NT2/D1 (cell line): ENCODE data around the gene KCND3.
"Not testable (repeated sequence)": the region's sequence is repeated elsewhere in the genome, so short reads cannot be mapped to it uniquely, and the experiment has no call there.

Experiments used
- DNase-seq: peaks from one replicate; pipeline ENCODE4 v3.0.0-alpha.2; 2011; ENCODE audit warnings: low read depth, low spot score
- H3K27me3 ChIP-seq: 2 replicates; pipeline ENCODE4 v1.6.0; 2011; ENCODE audit warnings: mild to moderate bottlenecking; ENCODE audit not compliant: insufficient read length, insufficient read depth
- H3K36me3 ChIP-seq: 2 replicates; pipeline ENCODE4 v1.6.1; 2011; ENCODE audit warnings: mild to moderate bottlenecking, low read length, mixed read lengths; ENCODE audit not compliant: insufficient read depth, insufficient read length
- H3K4me1 ChIP-seq: 2 replicates; pipeline ENCODE4 v1.5.1; 2011; ENCODE audit not compliant: insufficient read depth, insufficient read length
- H3K4me3 ChIP-seq: 2 replicates; pipeline ENCODE4 v1.5.1; 2011; ENCODE audit warnings: low read depth; ENCODE audit not compliant: insufficient read length
- H3K9ac ChIP-seq: 2 replicates; pipeline ENCODE4 v1.6.0; 2011; ENCODE audit warnings: low read depth; ENCODE audit not compliant: insufficient read length
- H3K9me3 ChIP-seq: 2 replicates; pipeline ENCODE4 v1.5.1; 2011; ENCODE audit warnings: mild to moderate bottlenecking, low read length; ENCODE audit not compliant: insufficient read depth
- SUZ12 ChIP-seq: IDR thresholded peaks from 2 replicates; pipeline ENCODE4 v1.6.1; 2011; ENCODE audit not compliant: insufficient read length, insufficient read depth; ENCODE audit errors: extremely low read depth
- YY1 ChIP-seq: IDR thresholded peaks from 2 replicates; pipeline ENCODE4 v1.6.1; 2011; ENCODE audit not compliant: insufficient read length, insufficient read depth
- ZNF274 ChIP-seq: IDR thresholded peaks from 2 replicates; pipeline ENCODE4 v1.6.1; 2011; ENCODE audit warnings: mild to moderate bottlenecking, low read depth, low read length

KCND3 gene

GRCh38 chr1:111803951-111804350 lies 185.5 kb downstream of the KCND3 start:
- DNase-seq = no peak
- Histone ChIP-seq H3K27me3 (no peaks in the 10 kb centered on the region), H3K4me3 (no peak overlapping the region), H3K36me3 (no peaks in the 10 kb centered on the region), H3K9me3 (peaks cover 7% of the 10 kb centered on the region; the same call in 1 of the 2 replicates), H3K4me1 (no peaks in the 10 kb centered on the region), H3K9ac (no peak overlapping the region)
- TF ChIP-seq ZNF274 = no peak
- no peak for TF ChIP-seq SUZ12
- no peak for TF ChIP-seq YY1

DNA sequence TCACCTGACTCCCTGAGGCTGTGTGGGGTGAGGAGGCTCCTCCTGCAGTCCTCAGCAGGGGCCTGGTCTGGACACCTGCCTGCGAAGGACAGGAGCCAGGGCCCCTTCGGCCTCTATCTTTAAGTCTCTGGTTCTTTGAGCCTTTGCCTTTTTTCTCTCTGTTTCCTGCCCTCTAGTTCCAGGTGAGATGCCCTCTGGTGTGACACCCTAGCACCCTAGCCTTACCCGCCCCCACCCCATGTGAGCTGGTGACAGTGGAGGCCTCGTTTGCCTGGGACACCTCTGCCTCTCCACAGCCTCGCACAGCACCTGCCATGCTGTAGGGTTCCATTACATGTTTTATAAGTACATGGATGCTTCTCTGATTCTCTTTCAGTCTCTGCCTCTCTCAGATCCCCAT lies 186.5 kb downstream of the KCND3 start:
- Histone ChIP-seq H3K36me3 (no peaks in the 10 kb centered on the region), H3K4me1 (no peaks in the 10 kb centered on the region), H3K9me3 (peaks cover 11% of the 10 kb centered on the region; the same call in 1 of the 2 replicates), H3K4me3 (no peak overlapping the region), H3K27me3 (no peaks in the 10 kb centered on the region), H3K9ac (no peak overlapping the region)
- TF ChIP-seq SUZ12 (no peak), ZNF274 (no peak), YY1 (no peak)
- no peak for DNase-seq

- no peak overlapping the region for H3K4me3 ChIP-seq
- peaks cover 11% of the 10 kb centered on the region; the same call in 1 of the 2 replicates for H3K9me3 ChIP-seq
- DNase-seq = no peak
- H3K4me1 ChIP-seq = no peaks in the 10 kb centered on the region
- no peak for TF ChIP-seq ZNF274
- no peak for TF ChIP-seq SUZ12
- no peak for TF ChIP-seq YY1
- no peaks in the 10 kb centered on the region for H3K27me3 ChIP-seq
- no peak overlapping the region for H3K9ac ChIP-seq
- no peaks in the 10 kb centered on the region for H3K36me3 ChIP-seq
Observed at GRCh38 chr1:111802110-111802509, 187.4 kb downstream of the KCND3 start.

GRCh38 chr1:111801071-111801850 lies 188.2 kb downstream of the KCND3 start:
- H3K27me3 ChIP-seq = no peaks in the 10 kb centered on the region
- no peak overlapping the region for H3K4me3 ChIP-seq
- no peaks in the 10 kb centered on the region for H3K4me1 ChIP-seq
- TF ChIP-seq SUZ12 (no peak), ZNF274 (no peak), YY1 (no peak)
- H3K9ac ChIP-seq = no peak overlapping the region
- H3K36me3 ChIP-seq = no peaks in the 10 kb centered on the region
- DNase-seq = no peak
- peaks cover 11% of the 10 kb centered on the region; the same call in 1 of the 2 replicates for H3K9me3 ChIP-seq

GRCh38 chr1:111799722-111800121 lies 189.7 kb downstream of the KCND3 start:
- not testable (repeated sequence) for H3K4me3 ChIP-seq, H3K27me3 ChIP-seq, H3K4me1 ChIP-seq, H3K9ac ChIP-seq, DNase-seq, H3K36me3 ChIP-seq
- H3K9me3 ChIP-seq = peaks cover 11% of the 10 kb centered on the region; the same call in 1 of the 2 replicates

- H3K9ac ChIP-seq = no peak overlapping the region
- no peaks in the 10 kb centered on the region for H3K27me3 ChIP-seq
- no peak overlapping the region for H3K4me3 ChIP-seq
- peaks cover 11% of the 10 kb centered on the region; the same call in 1 of the 2 replicates for H3K9me3 ChIP-seq
- no peaks in the 10 kb centered on the region for H3K36me3 ChIP-seq
- no peaks in the 10 kb centered on the region for H3K4me1 ChIP-seq
- TF ChIP-seq ZNF274 (no peak), YY1 (no peak), SUZ12 (no peak)
- DNase-seq = no peak
Observed at GRCh38 chr1:111798580-111798979, 190.9 kb downstream of the KCND3 start.

DNA sequence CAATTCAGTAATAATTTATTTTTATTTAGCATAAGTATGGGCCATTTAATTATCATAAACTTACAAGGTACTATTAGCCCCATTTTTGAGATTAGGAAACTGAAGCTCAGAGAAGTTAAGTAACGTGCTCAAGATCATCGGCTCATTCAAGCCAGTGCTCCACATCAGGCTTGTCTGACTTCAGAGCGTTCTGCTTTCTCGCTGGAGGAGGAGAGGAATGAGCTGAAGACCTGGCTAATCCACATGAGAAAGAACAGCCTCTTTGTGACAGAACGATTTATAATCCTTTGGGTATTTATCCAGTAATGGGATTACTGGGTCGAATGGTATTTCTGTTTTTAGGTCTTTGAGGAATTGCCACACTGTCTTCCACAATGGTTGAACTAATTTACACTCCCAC lies 194.1 kb downstream of the KCND3 start:
- H3K27me3 ChIP-seq = no peaks in the 10 kb centered on the region

More for the DNA sequence above, 194.1 kb downstream of the KCND3 start:
- no peak for TF ChIP-seq ZNF274
- no peak for TF ChIP-seq SUZ12
- TF ChIP-seq YY1 = no peak
- peaks cover 11% of the 10 kb centered on the region; the same call in 1 of the 2 replicates for H3K9me3 ChIP-seq
- H3K36me3 ChIP-seq = no peaks in the 10 kb centered on the region
- no peak overlapping the region for H3K4me3 ChIP-seq
- no peak for DNase-seq
- H3K4me1 ChIP-seq = peaks cover 3% of the 10 kb centered on the region
- H3K9ac ChIP-seq = no peak overlapping the region
